HG02973 (cell line): Measurements from ENCODE around the gene RPL28.
A peak's percentile ranks its signal among the peaks of the same experiment; 100 is the strongest.
"Not testable (repeated sequence)": the region's sequence is repeated elsewhere in the genome, so short reads cannot be mapped to it uniquely, and the experiment has no call there.

Source experiments
- ATAC-seq: cut with Tn5 transposase; IDR thresholded peaks from one replicate; pipeline ENCODE4 v1.9.1; 2021; ENCODE audit warnings: moderate library complexity; ENCODE audit not compliant: unreplicated experiment

Gene RPL28

DNA sequence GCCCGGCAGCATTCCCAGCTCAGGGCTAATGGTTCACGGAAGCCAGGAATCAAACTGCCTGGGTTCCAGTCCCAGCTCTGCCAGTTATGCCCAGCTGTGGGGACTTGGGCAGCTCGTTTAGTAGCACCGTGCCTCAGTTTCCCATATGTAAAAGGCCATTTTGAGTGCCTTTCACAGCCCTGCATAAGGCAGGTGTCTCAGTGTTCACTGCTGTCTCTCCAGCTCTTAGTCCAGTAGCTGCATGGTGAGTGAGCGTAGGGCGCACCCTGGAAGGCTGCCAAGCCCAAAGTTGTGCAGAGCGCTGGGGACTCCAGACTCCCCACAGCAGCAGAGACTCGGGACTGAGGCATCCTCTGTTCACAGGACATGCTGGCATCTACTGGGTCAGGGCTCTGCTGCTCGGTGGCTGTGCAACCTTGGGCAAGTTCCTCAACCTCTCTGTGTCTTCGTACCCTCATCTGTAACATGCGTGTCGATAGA is 5.5 kb downstream of the RPL28 start:
- no peak for ATAC-seq

DNA sequence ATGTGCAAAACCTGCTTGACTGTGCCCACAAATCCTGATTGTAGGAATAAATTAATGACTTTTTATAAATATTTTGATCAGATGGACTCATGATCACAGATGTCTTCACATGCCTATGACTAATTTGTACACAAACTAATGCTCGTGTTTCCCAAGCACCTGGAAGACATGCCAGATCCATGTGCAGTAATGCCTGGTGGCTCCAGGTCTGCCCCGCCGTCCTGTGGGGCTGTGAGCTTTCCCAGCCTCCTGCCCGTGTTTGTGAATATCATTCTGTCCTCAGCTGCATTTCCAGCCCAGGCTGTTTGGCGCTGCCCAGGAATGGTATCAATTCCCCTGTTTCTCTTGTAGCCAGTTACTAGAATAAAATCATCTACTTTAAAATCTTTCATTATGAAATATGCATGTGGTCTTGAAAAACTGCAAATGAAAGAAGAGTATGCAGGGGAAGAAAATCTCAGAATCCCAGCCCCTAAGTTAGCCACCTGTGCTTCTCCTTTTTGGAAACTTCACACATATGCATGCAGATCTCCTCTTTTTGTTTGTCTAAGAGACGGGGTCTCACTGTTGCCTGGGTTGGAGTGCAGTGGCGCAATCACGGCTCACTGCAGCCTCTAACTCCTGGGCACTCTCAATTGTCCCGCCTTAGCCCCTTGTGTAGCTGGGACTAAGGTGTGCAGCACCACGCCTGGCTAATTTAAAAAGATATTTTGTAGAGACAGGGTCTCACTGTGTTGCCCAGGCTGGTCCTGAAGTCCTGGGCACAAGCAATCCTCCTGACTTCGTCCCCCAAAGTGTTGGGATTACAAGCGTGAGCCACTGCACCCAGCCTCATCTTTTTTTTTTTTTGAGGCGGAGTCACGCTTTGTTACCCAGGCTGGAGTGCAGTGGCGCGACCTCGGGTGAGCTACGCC is 6.2 kb downstream of the RPL28 start:
- ATAC-seq = no peak

- ATAC-seq = no peak
Observed at GRCh38 chr19:55392820-55393761, 7.4 kb downstream of the RPL28 start.

DNA sequence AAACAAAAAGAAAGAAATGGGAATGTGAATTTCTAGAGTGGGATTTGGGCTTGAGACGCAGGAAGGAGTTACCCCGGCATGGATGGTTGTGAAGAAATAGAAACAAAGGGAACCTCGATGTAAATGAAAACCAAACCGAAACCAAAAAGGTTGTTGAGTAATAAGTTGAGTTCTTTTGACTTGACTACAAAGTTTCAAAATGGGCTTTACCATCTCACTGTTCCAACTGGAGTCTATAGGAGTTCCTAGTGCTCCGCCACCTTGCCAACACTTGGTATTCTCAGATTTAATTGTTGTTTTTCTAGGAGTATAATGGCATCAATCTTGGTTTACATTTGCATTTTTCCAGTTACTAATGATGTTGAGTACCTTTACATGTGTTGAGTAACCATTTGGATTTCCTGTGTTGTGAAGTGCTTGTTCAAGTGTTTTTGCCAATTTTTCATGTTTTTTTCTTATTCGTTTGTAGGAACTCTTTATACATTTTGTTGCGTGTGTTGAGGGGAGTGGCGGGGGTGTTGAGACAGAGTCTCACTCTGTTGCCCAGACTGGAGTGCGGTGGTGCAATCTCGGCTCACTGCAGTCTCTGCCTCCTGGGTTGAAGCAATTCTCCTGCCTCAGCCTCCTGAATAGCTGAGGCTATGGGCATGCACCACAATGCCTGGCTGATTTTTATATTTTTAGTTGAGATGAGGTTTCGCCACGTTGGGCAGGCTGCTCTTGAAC is 12.6 kb downstream of the RPL28 start:
- no peak for ATAC-seq

GRCh38 chr19:55400281-55401087 is 14.8 kb downstream of the RPL28 start:
- ATAC-seq = no peak

GRCh38 chr19:55401390-55401789 is 15.7 kb downstream of the RPL28 start:
- ATAC-seq = not testable (repeated sequence)

GRCh38 chr19:55402509-55402908 is 16.8 kb downstream of the RPL28 start:
- ATAC-seq = no peak

DNA sequence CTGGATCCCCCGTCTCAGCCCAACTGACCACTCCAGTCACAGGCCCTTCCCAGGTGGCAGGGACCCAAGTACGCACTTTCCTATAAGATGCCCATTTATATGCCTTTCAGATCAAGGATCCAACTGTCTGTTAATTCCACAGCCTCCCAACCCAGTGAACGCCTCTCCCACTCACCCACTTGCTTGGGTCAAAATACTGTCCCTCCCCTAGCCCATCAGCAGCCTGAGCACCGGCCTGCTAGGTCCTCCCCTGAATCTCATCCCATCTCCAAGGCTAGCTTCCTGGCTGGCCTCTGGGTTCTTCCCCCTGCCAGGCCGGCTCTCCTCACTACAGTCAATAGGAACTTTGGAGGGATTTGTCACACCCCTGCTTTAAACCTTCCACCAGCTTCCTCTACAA is 19.9 kb downstream of the RPL28 start:
- no peak for ATAC-seq

DNA sequence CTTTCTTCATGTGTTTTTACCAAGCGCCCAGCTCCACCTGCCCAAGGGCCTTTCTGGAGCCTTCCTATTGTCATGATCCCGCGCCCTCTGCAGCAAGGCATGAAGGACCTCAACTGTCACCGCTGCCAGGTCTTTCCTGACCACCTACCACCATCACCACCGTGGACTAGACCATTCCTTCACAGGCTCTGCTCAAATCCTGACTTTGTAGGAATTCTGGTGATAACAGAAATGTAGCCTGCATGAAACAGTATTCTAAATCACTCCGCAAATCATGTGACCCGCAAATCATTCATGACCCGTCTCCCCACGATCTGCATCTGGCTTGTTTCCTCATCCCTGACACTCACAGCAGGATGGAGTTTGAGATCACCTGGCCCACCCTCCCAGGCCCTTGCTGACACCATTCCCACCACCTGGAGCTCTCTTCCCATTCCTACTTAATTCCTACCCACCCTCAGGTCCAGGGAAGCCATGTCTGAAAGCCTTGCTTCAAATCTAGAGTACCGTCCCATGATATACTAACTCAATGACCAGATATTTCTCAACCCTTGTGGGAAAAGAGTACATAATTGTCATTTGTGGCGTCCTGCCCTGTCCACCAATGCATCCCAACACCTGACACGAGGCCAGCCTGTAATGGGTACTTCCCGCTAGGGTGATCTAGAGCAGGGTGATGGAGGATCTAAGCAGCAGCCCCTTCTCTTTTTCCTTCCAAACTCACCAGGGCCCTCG is 20.5 kb downstream of the RPL28 start:
- ATAC-seq = no peak

- no peak for ATAC-seq
Observed at GRCh38 chr19:55406826-55407549, 21.3 kb downstream of the RPL28 start.

DNA sequence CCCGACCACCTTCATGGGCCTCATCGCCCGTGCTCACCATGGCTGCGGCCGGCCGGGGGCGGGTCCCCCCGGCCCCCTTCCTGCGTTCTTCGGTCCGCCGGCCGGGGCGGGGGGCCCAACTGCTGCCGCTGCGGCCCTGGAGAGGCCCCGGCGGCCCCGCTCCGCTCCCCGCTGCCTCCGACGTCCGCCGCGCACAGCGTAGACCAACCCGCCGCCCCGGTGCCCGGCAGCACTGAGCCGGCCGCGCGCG is 21.7 kb downstream of the RPL28 start, which contains the start of gene UBE2S:
UBE2S (minus strand) TSS at position 239 of the 250 bp plus-strand sequence; CDS start at position 40, 199 bp downstream.
- peak; percentile 63 for ATAC-seq

DNA sequence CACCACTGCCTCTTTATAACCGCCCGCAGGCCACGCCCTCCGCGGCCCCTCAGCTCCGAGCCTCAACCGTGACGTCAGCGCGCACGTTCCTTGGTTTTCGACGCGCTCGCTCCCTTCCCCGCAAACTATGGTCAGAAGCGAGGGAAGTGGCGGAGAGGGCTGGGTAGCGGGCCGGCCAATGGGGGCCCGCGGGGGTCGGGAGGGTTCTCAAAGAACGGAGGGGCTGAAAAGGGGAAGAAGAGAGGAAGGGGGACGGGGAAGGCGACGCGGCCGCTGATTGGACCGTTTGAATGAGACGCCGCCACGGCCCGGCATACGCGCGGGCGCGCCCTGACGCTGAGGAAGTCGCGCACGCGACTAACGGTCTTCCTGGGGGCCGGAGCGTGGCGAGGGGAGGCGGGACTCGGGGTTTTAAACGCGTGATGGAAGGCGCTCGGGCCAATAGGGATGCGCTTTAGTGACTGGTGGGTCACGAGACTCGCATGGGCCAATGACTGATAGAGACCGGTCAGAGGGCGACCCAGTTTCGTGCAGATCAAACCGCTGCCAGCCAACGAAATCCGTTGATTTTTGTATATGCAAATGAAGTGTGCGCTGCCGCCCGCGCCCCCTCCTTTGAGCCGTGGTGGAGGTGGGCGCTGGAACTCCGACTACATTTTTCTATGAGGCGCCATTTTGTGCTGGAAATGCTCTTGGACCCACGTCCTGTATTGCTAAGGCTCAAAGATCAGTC is 22.2 kb downstream of the RPL28 start:
- peak; percentile 79 for ATAC-seq

GRCh38 chr19:55408533-55408872 is 22.8 kb downstream of the RPL28 start:
- no peak for ATAC-seq

DNA sequence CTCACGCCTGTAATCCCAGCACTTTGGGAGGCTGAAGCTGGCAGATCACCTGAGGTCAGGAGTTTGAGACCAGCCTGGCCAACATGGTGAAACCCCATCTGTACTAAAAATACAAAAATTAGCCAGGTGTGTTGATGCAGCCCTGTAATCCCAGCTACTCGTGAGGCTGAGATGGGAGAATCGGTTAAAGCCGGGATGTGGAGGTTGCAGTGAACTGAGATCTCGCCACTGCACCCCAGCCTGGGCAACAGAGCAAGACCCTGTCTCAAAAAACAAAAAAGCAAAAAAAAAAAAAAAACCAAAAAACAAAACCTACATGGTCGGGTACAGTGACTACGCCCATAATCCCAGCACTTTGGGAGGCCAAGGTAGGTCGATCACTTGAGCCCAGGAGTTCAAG is 23.4 kb downstream of the RPL28 start:
- not testable (repeated sequence) for ATAC-seq

DNA sequence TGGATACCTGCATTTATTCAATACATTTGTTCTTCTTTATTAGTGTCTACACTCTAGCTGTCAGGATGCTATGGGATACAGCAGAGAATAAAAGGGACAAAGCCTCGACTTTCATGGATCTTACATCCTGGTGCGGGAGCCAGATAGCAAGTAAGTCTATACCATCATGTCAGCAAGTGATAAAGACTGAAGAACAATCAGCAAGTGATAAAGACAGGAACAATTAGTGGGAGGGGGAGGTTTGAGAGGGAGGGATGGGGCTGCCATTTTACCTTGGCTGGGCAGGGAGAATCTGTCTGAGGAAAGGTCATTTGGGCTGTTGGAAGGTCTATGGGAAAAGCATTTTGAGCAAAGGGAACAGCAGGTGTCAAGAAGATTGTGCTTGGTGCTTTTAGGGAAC is 24.4 kb downstream of the RPL28 start:
- no peak for ATAC-seq

DNA sequence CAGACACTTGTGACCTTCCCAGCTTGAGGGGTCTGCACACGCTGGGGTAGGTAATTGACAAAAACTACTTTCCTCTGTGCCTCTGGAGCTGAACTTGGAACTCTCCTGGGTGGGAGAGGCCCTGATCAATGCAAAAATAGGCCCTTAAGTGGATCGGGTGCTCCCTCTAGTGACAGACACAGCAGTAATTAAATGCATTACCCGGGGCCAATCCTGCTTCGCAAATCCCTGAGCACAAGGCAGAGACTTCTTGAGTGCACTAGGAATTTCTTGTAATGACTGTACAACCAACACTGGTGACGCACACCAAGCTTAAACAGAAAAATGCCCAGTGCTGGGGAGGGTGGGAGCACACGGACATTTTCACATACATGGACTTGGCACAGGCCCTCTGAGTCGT is 32.5 kb downstream of the RPL28 start:
- no peak for ATAC-seq

DNA sequence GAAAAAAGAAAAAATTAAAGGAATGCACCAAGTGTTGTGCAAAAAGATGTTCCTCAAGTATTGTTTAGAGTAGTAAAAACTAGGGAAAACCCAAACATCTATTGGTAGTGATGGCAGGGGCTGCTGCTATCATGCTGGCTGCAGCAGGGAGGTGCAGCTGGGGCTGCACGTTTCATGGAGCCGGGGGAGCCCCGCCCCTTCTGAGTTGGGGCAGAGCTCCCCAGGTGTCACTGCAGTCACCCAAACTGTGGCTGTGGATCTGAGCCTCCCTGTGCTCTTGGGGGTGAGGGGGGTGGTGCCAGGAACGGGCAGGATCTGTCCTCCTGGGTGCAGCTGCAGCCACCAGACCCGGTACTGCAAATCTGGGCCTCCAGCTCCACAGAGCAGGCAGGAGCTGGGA is 33.4 kb downstream of the RPL28 start:
- no peak for ATAC-seq

DNA sequence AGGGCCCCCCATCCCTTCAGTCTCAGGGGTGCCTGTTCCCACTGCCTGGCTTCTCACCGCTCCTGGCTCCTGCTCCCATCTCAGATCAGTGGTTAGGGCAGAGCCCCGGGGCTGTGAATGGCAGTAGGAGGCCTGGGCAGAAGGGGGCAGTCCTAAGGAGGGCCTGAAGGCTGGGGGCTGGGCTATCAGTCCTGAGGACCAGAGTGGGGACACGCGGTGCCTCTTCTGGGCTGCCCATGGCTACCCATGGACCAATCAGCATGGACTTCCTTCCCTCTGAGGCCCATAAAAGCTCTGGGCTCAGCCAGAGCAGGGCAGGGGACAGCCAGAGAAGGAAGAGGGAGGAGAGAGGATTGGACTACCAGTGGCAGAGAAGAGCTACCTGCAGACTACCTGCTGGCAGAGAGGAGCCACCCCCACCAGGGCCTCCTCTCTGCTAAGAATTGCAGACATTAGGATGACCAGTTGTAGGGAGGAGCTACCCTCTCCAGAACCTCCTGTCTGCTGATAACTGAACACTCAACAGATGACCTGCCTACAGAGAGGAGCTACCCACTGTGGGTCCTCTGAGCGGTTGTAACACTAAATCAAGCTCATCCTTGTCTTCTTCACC is 34.0 kb downstream of the RPL28 start:
- no peak for ATAC-seq
